ENCODE measurements around the gene MRPL12.
"Not testable (repeated sequence)": the region's sequence is repeated elsewhere in the genome, so short reads cannot be mapped to it uniquely, and the experiment has no call there.

Gene MRPL12

DNA sequence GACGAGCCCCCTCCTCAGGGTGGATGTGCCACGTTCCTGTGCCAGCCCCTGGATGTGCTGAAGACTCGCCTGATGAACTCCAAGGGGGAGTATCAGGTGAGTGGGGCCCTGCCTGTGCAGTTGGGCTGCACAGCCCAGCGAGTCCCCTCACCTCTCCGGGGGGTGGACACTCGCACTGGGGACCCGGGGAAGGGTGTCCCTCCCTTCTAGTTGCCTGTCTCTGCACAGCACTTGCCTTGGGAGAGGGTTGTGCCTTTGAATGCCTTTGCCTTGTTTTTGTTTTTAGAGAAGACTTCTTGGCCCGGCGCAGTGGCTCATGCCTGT, 14.6 kb downstream of the MRPL12 start:
- DNase-seq, result no peak

GRCh38 chr17:81719410-81720266, 16.5 kb downstream of the MRPL12 start:
- no peak for DNase-seq

DNA sequence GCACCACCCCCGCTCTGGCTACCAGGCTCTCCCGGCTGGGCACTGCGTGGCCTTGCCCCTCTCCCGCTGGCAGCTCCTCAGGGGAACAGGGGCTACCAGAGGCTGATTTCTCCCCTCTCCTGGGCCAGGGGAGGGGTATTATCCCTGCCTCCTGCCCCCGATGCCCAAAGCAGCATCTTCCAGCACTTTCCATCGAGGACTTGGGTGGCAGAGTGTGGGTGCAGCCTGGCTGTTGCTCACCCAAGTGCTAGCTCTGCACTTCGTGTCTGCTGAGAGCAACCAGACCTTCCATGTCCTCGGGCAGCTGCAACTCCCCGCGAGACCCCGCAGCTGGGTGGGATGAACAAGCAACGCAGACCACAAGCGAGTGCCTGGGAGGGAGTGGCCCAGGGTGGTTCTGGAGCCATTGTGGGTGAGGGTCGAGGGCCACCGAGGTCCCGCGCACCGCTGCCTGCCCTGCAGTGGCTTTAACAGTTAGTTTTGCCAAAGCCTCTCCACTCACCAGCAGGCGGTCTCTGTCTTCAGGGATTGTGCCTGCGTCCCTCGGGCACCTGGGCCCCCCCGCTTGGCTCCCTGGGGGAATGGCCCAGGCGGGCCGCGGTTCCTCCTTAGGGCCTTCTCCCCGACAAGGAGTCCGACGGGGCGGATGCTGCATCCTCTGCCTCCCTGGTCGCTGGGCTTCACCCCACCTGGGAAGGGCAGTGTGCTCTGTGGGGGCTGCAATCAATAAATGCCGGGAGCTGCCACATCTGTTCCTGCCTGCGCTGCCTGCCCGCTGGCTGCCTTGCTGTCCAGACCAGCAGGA, 17.3 kb downstream of the MRPL12 start:
- DNase-seq, result no peak

- DNase-seq, result no peak
Measured at GRCh38 chr17:81722184-81723120, 19.3 kb downstream of the MRPL12 start.

GRCh38 chr17:81723651-81724209, 20.6 kb downstream of the MRPL12 start:
- no peak for DNase-seq

- no peak for DNase-seq
Measured at GRCh38 chr17:81725439-81725838, 22.3 kb downstream of the MRPL12 start.

DNA sequence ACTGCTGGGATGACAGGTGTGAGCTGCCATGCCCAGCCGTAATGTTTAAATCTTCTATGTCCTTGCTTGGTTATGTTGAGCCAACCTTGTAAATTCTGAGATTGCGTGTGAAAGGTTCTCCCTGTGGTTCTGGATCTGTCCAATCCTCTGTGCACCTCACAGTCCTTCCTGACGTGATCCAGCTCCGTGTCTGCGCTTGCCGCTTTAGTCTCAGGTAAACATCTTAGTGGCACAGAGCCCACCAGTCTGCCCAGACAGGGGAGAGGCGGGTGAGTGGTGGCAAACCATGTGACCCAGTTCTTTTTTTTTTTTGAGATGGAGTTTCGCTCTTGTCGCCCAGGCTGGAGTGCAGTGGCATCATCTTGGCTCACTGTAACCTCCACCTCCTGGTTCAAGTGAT, 22.8 kb downstream of the MRPL12 start:
- no peak for DNase-seq

DNA sequence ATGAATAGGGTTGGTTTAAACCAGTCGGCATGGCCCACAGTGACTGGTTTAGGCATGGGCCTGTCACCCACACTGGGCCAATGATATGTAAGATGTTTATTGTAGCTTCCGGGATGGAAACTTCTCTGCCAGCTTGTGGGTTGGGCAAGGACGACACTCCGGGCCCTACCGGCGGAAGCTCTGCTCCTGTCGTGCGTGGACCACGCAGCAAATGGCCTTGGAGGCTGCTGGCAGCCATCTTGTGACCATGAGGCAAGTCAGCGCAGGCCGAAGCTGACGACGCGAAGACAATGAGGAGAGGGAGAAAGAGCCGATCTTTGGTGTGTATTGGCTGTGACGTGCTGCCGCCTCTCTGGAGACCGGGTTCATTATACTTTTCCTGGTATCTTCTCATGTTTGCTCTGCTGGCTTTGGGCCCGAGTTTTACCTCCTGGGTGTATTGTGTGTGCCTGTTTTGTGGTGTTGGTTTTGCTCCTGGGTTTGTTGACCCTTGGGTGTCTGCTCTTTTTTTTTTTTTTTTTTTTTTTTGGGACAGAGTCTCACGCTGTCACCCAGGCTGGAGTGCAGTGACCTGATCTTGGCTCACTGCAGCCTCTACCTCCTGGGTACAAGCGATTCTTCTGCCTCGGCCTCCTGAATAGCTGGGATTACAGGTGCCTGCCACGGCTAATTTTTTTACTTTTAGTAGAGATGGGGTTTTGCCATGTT, 24.3 kb downstream of the MRPL12 start:
- DNase-seq, result no peak

DNA sequence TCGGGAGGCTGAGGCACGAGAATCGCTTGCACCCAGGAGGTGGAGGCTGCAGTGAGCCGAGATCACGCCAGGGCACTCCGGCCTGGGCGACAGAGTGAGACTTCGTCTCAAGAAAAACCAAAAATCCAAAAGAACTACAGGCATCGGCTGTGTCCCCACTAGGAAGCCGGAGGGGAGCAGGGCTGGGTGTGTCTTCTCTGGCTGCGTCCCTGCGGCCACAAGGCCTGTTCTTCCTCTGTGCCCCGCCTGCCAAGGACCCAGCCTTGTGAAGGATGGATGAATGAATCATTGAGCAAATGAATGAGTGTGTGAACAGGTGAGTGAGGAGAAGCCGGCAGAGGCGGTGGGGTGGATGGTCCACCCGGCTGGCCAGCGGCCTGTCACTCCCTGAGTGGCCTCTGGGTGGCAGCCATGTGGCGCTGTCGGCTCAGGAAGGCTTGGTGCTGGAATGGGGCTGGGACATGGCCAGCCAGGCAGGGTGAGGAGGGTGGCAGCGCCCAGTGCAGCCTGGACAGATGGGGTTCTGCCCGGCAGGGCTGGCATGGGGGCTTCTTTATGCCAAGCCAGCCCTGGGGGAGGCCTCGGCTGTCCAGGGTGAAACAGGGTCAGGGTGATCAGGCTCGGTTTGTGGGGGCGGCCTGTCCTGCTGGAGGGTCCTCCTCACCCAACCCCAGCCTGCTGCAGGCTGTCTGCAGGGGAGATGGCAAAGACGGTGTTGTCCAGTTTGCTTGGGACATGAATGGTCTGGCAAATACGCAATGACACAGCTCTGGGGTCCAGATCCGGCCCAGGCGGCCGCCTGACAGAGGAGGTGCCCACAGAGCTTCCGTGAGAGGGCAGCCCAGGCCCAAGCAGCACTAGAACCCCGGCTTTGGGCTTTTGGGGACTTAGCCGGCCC, 30.6 kb downstream of the MRPL12 start:
- peak; percentile 30 for DNase-seq

DNA sequence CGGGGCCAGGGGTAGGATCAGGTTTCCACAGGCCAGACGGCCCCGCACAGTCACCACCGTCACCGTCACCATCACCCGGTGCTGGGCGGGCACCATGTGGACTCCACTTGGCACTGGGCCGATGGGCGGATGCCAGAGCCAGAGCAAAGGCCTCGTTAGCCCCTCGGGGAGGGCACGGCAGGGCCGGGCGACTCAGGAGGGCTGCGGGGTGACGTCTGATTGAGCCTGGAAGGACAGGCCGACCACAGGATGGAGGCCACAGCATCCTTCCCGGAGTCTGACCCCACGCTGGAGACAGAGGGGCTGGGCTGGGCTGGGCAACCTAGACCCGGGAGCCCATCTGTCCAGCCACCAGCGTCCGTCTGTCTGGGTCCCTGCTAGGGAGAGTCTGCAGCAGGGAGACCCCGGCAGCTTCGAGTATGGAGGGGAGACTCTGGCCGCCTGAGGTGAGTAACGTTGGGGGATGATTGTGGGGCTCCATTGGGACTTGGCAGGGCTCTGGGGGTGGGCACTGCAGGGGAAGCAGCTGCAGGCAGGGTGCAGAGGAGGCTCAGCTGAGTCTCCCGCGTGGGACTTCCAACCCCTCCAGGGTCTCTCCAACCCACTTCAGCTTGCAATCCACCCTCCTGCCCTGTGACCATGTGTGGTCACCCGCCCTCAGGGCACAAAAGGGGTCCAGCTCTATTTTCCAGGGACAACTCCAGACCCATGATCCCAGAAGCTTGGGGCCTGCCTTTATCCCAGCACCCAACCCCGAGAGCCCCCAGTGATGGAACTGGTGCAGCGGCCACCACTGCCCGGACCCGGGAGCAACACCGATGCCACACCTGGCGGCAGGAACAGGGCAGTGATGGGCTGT, 31.5 kb downstream of the MRPL12 start:
- no peak for DNase-seq

- no peak for DNase-seq
Measured at GRCh38 chr17:81735264-81736102, 32.3 kb downstream of the MRPL12 start.

DNA sequence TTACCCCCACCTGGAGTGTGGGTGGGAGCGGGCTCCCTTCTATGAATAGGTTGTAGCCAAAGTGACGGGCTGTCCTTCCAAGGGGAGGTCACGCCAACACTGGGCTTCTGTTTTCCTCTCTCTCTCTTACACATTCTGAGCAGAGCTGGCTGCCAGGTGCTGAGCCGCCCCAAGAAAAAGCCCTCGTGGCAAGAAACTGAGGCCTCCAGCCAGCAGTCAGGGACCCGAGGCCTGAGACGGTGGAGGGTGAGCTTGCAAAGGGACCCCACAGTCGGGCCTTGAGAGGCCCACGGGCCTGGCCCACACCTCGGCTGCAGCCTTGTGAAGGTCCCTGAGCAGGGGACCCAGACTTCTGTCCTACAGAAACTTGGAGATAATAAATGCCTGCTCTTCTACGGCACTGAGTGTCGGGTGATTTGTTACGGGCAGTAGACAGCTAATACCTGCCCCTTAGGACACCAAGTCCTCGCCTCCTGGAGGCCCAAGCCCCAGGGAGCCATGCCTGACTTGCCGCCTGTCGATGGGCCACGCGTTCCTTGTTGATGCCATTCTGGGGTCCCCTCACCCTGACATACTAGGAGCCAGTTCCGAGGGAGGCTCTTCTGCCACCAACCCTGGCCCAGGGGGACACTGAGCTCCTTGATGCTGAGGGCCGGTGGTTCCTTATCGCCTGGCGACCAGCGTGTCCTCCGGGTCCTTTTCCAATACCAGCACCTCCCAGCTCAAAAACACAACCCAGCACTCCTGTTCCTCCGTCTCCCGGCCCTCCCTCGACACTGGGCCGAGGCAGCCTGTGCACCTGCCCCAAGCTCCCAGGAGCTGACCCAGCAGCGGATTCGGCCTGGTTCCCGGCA, 35.0 kb downstream of the MRPL12 start:
- no peak for DNase-seq

GRCh38 chr17:81738801-81739393, 35.7 kb downstream of the MRPL12 start:
- DNase-seq, result no peak

DNA sequence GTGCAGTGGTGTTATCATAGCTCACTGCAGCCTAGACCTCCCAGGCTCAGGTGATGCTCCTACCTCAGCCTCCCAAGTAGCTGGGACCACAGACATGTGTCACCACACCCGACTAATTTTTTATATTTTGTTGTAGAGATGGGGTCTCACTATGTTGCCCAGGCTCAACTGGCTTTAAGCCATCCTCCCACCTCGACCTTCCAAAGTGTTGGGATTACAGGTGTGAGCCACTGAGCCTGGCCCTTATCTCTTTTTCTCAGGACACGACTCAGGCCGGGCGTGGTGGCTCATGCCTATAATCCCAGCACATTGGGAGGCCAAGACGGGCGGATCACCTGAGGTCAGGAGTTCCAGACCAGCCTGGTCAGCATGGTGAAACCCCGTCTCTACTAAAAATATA, 36.4 kb downstream of the MRPL12 start:
- DNase-seq, result not testable (repeated sequence)

DNA sequence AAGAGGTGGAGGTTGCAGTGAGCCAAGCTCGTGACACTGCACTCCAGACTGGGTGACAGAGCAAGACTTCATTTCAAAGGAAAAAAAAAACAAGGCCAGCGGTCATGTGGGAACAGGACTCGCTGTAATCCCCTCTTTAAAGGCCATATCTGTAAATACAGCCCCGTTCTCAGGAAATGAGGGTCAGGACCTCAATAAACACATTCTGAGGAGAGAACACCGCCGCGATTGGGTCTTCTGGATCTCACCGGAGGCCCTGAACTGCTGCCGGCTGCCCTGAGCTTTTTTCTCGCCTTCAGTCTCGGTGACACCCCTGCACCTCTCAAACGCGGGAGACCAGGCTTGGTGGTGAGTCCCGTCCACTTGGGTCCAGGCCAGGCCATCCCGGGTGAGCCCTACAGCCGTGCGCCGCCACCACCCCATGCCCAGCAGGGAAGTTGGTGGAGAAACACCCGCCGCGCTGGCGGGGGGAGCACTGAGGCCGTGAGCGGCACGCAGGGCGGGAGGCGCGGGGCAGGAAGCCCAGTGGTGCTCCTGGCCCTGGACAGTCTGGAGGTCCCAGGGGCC, 37.3 kb downstream of the MRPL12 start:
- no peak for DNase-seq

GRCh38 chr17:81741049-81741593, 38.0 kb downstream of the MRPL12 start:
- no peak for DNase-seq
